T-helper 2 cell treated with Interferon-gamma antibody and Interleukin-4, amounts not matched to agents 5 μg/mL and 100 μg/mL, for 36 hours (primary cell): ENCODE data around the gene NOL8.

Experiments
- DNase-seq: peaks from one replicate; pipeline ENCODE4 v3.0.0; 2021; ENCODE audit warnings: low spot score
- H3K27ac Mint-ChIP-seq: one replicate; pipeline ENCODE4 v1.8.0; 2021; ENCODE audit warnings: mild to moderate bottlenecking, mixed read lengths
- H3K27me3 Mint-ChIP-seq: one replicate; pipeline ENCODE4 v1.8.0; 2021; ENCODE audit warnings: low read depth, mixed read lengths
- H3K36me3 Mint-ChIP-seq: one replicate; pipeline ENCODE4 v1.8.0; 2021; ENCODE audit warnings: low read depth, mixed read lengths
- H3K4me1 Mint-ChIP-seq: one replicate; pipeline ENCODE4 v1.8.0; 2021; ENCODE audit warnings: low read depth, mixed read lengths
- H3K4me3 Mint-ChIP-seq: one replicate; pipeline ENCODE4 v1.8.0; 2022; ENCODE audit warnings: mild to moderate bottlenecking, moderate library complexity, mixed read lengths
- H3K9me3 Mint-ChIP-seq: one replicate; pipeline ENCODE4 v1.8.0; 2021; ENCODE audit warnings: mixed read lengths

The NOL8 gene

DNA sequence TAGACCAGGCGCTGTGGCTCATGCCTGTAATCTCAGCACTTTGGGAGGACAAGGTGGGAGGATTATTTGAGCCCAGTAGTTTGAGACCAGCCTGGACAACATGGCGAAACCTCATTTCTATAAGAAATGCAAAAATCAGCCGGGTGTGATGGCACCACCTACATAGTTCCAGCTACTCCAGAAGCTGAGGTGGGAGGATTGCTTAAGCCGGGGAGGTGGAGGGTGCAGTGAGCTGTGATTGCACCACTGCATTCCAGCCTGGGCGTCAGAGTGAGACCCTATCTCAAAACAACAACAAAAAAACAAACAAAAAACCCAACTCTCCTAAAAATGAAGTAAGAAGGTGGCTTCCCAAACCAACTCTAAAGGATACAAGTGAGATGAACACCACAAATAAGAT, 54.6 kb downstream of the NOL8 start:
- Mint-ChIP-seq H3K27me3 (no peaks in the 10 kb centered on the region), H3K36me3 (peaks cover 79% of the 10 kb centered on the region), H3K27ac (no peak overlapping the region), H3K4me3 (no peak overlapping the region), H3K9me3 (no peaks in the 10 kb centered on the region), H3K4me1 (peaks cover 3% of the 10 kb centered on the region)
- DNase-seq: no peak

GRCh38 chr9:92266486-92266885, 58.7 kb downstream of the NOL8 start:
- Mint-ChIP-seq H3K4me1 (no peaks in the 10 kb centered on the region), H3K36me3 (peaks cover 73% of the 10 kb centered on the region), H3K27me3 (no peaks in the 10 kb centered on the region), H3K4me3 (no peak overlapping the region), H3K9me3 (no peaks in the 10 kb centered on the region), H3K27ac (no peak overlapping the region)
- DNase-seq: no peak

DNA sequence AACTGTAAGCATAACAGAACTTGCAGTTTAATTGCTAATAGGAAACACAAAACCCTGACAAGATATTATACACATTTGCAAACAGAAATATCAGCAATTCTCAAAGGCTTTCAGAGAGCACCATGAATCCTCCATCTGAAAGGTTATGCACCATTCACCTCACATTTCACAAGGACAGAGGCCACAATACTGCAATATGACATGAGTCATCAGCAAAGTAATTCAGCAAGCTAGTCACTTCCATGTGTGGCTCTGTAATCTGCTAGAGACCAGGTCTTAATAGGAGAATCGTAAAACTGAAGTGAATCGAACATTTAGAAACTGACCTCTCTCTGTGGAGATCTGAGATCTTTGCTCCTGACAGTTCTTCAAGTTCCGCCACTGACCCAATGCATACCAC, 60.0 kb downstream of the NOL8 start:
- DNase-seq: no peak
- Mint-ChIP-seq H3K4me3 (no peak overlapping the region), H3K9me3 (no peaks in the 10 kb centered on the region), H3K27me3 (no peaks in the 10 kb centered on the region), H3K36me3 (peaks cover 73% of the 10 kb centered on the region), H3K4me1 (no peaks in the 10 kb centered on the region), H3K27ac (no peak overlapping the region)

DNA sequence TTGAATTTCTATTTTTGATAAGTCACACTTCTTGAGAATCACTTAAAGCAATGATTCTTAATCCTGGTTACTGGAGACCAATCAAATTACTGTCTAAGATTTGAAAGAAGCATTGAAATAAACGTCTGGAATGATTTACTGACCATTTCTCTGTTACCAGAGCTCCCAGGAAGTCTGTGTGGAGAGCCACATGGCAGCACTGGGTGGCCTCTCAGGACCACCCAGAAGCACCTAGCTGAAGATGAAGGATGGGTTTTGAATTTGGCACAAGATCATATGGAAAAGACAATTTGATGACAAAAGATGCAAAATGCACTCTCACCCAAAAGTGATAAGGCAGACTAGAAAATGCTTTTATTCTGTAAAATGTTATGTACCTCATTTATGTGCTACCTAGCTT, 62.0 kb downstream of the NOL8 start:
- no peaks in the 10 kb centered on the region for H3K9me3 Mint-ChIP-seq
- no peak for DNase-seq
- H3K36me3 Mint-ChIP-seq: peaks cover 65% of the 10 kb centered on the region
- no peaks in the 10 kb centered on the region for H3K27me3 Mint-ChIP-seq
- H3K4me3 Mint-ChIP-seq: no peak overlapping the region
- H3K27ac Mint-ChIP-seq: peak overlapping the region; percentile 50
- H3K4me1 Mint-ChIP-seq: no peaks in the 10 kb centered on the region

GRCh38 chr9:92257327-92257726, 67.8 kb downstream of the NOL8 start:
- DNase-seq: no peak
- H3K4me1 Mint-ChIP-seq: no peaks in the 10 kb centered on the region
- H3K36me3 Mint-ChIP-seq: peaks cover 53% of the 10 kb centered on the region
- H3K27ac Mint-ChIP-seq: peak overlapping the region; percentile 52
- H3K9me3 Mint-ChIP-seq: no peaks in the 10 kb centered on the region
- H3K27me3 Mint-ChIP-seq: no peaks in the 10 kb centered on the region
- no peak overlapping the region for H3K4me3 Mint-ChIP-seq

- Mint-ChIP-seq H3K4me1 (no peaks in the 10 kb centered on the region), H3K27me3 (no peaks in the 10 kb centered on the region), H3K4me3 (no peak overlapping the region), H3K27ac (no peak overlapping the region), H3K36me3 (peaks cover 53% of the 10 kb centered on the region), H3K9me3 (no peaks in the 10 kb centered on the region)
- no peak for DNase-seq
Measured at GRCh38 chr9:92254381-92255337, 70.5 kb downstream of the NOL8 start.

DNA sequence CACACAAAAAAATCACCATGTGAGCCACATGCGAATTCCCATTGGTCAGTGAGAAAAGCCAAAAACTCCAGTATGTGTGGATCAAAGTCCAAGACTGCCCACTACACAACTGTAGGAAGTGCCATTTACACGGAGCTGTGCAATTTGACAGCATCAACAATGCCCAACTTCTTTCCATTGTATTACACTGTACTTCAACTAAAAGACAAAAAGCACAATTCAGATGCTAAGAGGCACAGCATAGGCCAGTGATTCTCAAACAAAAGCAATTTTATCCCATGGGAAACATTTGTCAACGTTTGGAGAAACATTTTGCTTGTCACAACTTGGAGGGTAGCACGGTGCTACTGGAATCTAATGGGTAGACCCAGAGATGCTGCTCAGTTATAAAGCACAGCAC, 71.5 kb downstream of the NOL8 start:
- Mint-ChIP-seq H3K4me3 (no peak overlapping the region), H3K4me1 (no peaks in the 10 kb centered on the region), H3K36me3 (peaks cover 56% of the 10 kb centered on the region), H3K27ac (no peak overlapping the region), H3K9me3 (no peaks in the 10 kb centered on the region), H3K27me3 (no peaks in the 10 kb centered on the region)
- DNase-seq: no peak

GRCh38 chr9:92247981-92248380, 77.2 kb downstream of the NOL8 start:
- no peaks in the 10 kb centered on the region for H3K4me1 Mint-ChIP-seq
- H3K4me3 Mint-ChIP-seq: no peak overlapping the region
- H3K9me3 Mint-ChIP-seq: no peaks in the 10 kb centered on the region
- no peaks in the 10 kb centered on the region for H3K27me3 Mint-ChIP-seq
- H3K27ac Mint-ChIP-seq: no peak overlapping the region
- H3K36me3 Mint-ChIP-seq: peaks cover 58% of the 10 kb centered on the region
- DNase-seq: no peak
